Stimulated activated CD4-positive, alpha-beta T cell treated with anti-CD3 and anti-CD28 coated beads, Interleukin-1b, Interleukin-23, amount 100 ng/mL, for 1 hour (primary cell): ENCODE results near the gene SLC25A6.
"Not testable (repeated sequence)": the region's sequence is repeated elsewhere in the genome, so short reads cannot be mapped to it uniquely, and the experiment has no call there.

Source experiments
- DNase-seq, 2 donors: peaks; one replicate each; pipeline ENCODE4 v3.0.0-alpha.2; 2020; ENCODE audit warnings: low read depth in 2 of 2

SLC25A6 gene

DNA sequence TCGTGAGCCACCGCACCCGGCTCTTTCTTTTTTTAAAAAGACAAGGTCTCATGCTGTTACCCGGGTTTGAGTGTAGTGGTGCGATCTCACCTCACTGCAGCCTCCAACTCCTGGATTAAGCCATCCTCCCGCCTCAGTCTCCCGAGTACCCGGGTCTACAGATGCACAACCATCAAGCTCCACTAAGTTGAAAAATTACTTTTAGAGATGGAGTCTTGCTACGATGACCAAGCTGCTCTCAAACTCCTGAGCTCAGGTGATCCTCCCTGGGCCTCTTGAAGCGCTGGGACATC is 2.0 kb downstream of the SLC25A6 start:
- DNase-seq, result no peak

DNA sequence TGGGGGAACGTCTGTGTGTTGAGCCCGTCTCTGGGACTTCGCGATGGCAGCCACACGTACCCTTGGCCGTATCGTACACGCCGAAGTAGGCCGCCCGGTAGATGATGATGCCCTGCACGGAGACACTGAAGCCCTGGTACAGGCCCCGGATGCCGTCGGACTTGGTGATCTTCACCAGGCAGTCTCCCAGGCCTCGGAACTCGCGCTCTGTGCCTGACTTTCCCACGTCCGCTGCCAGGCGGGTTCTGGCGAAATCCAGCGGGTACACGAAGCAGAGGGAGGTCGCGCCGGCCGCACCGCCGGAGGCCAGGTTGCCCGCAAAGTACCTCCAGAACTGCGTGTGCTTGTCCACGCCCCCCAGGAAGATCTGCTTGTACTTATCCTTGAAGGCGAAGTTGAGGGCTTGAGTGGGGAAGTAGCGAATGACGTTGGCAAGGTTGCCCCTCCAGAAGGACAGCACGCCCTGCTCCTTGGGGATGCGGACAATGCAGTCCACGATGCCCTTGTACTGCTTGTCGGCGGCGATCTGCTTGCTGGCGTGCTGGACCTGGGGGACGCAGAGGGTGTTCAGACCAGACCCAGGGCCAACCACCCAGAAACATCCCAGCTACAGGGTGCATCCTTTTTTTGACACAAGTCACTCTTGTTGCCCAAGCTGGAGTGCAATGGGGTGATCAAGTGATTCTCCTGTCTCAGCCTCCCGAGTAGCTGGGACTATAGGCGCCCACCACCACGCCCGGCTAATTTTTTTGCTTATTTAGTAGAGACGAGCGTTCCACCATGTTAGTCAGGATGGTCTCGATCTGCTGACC is 2.5 kb downstream of the SLC25A6 start:
- no peak for DNase-seq

DNA sequence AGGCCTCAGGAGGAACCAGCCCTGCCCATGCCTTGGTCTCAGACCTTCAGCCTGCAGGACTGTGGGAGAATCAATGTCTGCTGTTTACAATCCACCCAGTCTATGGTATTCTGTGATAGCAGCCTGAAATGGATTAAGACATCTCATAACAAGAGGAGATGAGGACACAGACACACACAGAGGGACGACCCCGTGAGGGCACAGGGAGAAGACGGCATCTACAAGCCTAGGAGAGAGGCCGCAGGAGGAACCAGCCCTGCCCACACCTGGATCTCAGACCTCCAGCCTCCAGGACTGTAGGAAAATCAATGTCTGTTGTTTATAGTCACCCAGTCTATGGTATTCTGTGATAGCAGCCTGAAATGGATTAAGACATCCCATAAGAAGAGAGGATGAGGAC is 3.3 kb downstream of the SLC25A6 start:
- no peak for DNase-seq

DNA sequence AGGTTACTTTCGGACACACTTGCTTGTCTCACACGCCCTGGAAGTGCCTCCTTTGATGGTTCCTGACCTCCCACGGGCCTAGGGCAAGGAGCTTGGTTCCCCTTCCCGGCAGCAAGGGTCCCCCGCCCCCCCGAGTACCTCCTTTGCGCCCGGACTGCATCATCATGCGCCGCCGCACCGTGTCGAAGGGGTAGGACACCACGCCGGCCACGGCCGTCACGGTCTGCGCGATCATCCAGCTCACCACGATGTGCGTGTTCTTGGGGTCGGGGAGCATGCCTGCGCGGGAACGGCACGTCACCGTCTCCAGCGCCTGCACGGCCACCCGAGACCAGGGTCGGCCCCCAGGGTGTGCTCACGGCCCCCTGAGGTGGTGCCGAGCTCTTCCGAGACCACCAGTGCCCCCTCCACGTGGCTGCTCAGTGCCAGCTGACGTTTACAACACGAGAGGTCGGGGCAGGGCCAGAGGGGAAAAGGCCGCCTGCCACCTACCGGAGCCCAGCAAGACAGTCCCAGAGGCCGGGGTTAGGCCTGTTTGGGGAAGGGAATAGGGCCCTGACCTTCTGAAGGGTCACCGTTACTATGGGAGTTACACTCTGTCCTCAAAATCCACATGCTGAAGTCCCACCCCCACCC is 4.7 kb downstream of the SLC25A6 start:
- no peak for DNase-seq

DNA sequence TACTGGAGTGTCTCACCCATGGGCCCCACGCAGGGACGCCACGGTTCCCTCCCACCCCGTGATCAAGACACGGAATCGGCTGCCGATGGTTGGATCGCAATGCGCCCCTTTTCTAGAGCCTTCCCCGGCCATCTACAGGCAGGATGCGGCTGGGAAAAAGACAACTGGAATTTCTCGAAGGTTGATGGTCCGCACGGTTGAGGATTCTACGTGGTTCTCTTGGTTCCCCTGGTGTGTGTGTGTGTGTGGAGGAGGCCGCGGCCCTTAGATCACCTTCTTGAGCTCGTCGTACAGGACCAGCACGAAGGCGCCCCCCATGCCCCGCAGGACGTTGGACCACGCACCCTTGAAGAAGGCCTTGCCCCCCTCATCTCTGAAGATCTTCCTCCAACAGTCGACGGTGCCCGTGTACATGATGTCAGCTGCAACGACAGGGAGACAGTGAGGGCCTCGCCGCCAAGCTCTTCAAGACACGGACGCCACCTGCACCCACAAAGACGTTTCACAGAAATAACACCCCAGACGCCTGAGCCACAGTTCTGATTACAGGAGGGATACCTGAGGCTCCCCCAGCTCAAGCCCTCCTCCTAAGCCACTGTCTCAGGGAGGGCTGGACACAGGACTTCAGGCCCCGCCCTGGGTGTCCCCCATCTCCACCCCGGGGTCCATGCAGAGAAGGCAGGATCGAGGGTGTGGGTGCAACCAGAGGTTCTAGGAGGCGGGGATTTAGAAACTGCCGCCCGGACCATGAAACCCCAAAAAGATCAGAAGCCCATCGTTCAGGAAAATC is 5.4 kb downstream of the SLC25A6 start:
- DNase-seq, result no peak

DNA sequence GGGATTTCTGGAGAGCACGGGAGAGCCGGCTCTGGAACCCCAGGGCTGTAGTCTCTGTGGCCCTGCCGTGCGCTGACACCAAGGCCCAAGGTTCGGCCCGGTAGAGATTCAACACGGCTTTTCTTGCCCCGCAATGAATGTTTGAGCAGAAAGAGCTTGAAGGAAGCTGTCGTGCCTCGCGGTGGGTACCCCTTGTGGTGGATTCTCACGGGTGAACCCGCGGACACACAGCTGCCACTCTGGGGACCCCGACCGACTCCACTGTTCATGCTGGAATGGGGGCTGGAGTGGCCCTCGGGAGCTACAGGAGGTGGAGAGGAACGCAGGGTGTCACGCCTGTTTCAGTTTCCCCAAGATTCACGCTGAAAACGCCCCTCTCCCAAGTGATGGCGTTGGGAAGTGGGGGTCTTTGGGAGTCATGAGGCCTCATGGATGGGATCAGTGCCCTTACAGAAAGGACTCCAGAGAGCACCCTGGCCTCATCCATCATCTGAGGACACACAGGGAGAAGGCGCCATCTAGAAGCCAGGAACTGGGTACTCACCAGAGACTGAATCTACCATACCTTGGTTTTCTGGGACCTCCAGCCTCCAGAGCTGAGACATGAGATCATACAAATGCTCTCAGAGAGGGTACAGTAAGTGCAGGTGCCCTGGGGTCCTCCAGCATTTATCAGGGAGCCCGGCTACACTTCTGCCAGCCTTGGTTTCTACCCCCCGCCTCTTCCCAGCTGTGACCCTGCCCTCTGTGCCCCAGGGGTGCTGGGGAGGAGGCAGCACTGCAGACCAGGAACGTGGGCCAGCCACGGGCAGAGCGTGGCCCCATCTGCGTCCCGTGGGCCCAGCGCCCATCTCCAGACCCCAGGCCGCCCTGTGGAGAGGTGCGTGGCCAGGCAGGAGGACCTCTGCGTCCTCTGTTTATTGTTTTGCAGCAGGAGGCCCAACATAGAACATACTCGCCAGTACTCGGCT is 6.4 kb downstream of the SLC25A6 start:
- DNase-seq, result no peak

DNA sequence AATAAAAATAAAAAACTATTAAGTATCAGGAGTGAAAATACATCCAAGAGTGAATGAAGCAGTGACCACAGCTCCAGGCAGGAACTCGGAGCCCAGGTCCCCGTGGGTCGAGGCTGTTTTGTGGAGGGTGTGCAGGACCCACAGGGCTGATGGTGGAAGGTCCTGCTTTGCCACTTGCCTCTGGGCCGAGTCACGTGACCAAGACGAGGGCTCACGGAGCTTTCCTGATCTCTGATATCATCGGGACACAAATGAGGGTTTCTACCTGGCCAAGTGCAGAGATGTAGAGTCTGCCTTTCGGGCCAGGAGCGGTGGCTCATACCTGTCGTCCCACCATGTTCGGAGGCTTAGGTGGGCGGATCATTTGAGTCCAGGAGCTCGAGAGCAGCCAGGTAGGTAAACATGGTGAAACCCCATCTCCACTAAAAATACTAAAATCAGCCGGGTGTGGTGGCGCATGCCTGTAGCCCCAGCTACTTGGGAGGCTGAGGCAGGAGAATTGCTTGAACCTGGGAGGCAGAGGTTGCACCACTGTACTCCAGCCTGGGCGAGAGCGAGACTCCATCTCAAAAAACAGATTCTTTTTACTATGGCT is 7.2 kb downstream of the SLC25A6 start:
- DNase-seq, result no peak

DNA sequence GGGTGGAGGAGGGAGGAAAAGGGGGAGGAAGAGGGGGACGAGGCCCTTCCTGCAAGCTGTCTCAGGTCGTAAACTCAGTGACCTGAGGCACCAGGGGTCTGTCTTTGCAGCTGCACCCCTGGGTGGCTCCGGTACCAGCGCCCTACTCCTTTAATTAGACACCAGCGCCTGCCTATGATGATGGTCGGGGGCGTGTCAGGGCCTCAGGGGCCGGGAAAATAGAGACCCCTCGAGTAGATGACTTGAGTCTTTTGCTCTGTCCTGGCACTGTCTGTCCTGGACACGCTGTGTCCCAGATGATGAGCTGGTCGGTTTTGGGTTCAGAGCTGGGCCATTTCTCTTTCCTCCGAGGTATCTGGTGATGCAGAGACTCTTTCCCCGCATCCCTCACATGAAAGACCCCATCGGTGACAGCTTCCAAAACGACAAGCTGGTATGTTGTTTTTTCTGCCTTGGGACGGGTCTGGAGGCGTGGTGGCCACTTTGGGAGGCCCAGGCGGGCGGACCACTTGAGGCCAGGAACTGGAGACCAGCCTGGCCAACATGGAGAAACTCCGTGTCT is 11.2 kb downstream of the SLC25A6 start:
- no peak for DNase-seq

DNA sequence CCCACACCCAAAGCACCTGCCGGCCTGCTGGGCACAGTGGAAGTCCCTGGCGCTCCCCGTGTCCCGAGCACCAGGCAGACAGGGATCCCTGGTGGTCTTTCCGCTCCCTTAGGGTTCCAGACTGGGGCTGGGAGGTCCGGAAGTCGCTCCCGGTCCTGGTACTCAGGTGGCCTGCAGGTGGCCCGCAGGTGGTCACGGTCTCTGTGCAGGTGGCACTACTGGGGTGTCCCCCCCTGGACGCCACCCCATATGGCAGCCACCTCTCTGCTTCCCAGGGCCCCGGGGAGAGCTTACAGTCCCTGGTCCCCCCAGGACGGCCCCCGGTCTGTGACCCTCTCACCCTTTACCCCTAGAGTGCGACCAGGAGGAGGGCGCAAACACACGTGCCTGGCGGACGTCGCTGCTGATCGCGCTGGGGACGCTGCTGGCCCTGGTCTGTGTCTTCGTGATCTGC is 13.6 kb downstream of the SLC25A6 start:
- DNase-seq, result no peak

DNA sequence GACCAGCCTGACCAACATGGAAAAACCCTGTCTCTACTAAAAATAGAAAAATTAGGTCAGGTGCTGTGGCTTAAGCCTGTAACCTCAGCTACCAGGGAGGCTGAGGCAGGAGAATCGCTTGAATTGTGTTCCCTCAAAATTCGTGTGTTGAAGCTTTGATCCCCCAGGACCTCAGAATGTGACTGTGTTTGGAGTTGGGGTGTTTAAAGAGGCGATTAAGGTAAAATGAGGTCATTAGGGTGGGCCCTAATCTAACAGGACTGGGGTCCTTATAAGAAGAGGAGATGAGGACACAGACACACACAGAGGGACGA is 23.6 kb downstream of the SLC25A6 start:
- DNase-seq, result no peak

DNA sequence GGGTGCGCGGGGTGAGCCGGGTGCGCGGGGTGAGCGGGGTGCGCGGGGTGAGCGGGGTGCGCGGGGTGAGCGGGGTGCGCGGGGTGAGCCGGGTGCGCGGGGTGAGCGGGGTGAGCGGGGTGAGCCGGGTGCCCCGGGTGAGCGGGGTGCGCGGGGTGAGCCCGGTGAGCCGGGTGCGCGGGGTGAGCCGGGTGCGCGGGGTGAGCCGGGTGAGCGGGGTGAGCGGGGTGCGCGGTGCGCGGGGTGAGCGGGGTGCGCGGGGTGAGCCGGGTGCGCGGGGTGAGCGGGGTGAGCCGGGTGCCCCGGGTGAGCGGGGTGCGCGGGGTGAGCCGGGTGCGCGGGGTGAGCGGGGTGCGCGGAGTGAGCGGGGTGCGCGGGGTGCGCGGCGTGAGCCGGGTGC is 25.6 kb downstream of the SLC25A6 start:
- DNase-seq, result not testable (repeated sequence)

DNA sequence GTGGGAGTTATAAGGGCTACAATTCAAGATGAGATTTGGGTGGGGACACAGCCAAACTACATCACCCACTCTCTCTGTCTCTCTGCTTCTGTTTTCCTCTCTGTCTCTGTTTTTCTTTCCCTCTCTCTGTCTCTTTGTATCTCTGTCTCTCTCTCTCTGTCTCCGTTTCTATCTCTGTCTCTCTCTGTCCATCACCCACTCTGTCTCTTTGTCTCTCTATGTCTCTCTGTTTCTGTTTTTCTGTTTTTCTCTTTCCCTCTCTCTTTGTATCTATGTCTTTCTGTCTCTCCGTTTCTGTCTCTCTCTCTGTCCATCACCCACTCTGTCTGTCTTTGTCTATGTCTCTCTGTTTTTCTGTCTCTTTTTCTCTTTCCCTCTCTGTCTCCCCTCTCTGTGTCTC is 30.0 kb downstream of the SLC25A6 start:
- DNase-seq, result no peak

DNA sequence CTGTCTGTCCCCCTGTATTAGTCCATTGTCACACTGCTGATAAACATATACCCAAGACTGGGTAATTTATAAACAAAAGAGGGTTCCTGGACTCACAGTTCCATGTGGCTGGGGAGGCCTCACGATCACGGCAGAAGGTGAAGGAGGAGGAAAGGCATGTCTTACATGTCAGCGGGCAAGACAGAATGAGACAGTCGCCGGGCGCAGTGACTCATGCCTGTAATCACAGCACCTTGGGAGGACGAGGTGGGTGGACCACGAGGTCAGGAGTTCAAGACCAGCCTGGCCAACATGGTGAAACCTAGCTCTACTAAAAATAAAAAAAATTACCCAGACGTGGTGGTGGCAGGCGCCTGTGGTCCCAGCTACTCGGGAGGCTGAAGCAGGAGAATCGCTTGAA is 30.6 kb downstream of the SLC25A6 start:
- DNase-seq, result no peak

DNA sequence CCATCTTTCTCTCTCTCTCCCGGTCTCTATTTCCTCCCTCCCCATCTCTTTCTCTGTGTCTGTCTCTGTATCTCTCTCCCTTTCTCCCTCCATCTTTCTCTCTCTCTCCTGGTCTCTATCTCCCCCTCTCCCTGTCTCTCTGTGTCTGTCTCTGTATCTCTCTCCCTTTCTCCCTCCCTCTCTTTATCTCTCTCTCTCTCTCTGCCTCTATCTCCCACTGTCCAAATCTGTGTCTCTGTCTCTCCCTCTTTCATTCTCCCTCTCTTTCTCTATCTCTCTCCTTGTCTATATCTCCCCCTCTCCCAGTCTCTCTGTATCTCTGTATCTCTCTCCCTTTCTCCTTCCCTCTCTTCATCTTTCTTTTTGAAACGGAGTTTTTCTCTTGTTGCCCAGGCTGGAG is 31.7 kb downstream of the SLC25A6 start:
- DNase-seq, result no peak

DNA sequence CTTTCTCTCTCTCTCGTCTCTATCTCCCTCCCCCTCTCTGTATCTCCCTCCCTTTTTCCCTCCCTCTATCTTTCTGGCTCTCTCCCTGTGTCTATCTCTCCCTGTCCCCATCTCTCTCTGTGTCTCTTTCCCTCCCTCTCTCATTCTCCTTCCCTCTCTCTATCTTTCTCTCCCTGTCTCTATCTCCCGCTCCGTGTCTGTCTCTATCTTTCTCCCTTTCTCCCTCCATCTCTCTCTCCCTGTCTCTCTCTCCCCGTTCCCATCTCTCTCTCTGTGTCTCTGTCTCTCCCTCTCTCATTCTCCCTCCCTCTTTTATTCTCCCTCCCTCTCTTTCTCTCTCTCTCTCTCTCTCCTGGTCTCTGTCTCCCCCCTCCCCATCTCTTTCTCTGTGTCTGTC is 32.4 kb downstream of the SLC25A6 start:
- DNase-seq, result no peak

DNA sequence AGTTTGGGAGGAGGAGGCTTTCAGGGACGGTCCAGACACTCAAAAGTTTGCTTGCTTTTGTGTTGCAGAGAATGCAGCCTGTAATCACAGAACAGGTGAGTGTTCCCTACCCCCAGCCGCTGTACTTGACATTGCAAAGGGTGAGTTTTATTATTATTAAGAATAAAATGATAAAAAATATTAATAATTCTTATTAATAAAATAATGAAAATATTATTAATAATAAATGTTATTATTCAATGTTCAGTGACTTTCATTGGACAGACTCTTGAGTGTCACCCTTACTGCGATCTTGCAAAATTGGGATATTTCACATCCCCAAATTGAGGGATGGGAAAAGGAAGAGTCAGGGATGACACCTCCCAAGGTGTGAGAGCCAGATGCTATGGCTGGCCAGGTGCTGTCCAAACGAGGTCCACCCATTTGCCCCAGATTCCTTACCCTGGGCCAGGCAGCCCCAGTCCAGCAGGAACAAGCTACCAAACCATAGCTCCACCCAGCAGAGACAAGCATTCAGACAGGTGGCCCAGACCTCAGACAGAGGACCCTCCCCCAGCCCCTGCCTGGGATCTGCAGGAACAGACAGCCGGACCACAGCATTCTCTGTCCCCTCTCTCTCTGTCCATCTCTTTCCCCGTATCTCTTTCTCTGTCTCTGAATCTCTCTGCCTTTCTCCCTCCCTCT is 33.0 kb downstream of the SLC25A6 start:
- no peak for DNase-seq

DNA sequence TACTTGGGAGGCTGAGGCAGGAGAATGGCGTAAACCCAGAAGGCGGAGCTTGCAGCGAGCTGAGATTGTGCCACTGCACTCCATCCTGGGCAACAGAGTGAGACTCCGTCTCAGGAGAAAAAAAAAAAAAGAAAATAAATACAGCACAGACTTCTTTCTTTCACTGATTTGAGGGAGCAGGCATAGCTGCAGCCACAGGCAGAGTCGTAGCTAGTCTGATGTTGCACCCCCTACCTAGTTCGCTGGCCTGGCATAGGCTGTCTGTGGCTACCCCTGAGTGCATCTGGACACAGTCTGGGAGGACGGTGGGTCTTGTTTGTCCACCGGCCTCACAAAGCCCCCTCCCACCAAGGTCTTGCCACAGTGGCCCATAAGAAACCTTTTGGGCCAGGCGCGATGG is 33.9 kb downstream of the SLC25A6 start:
- no peak for DNase-seq

DNA sequence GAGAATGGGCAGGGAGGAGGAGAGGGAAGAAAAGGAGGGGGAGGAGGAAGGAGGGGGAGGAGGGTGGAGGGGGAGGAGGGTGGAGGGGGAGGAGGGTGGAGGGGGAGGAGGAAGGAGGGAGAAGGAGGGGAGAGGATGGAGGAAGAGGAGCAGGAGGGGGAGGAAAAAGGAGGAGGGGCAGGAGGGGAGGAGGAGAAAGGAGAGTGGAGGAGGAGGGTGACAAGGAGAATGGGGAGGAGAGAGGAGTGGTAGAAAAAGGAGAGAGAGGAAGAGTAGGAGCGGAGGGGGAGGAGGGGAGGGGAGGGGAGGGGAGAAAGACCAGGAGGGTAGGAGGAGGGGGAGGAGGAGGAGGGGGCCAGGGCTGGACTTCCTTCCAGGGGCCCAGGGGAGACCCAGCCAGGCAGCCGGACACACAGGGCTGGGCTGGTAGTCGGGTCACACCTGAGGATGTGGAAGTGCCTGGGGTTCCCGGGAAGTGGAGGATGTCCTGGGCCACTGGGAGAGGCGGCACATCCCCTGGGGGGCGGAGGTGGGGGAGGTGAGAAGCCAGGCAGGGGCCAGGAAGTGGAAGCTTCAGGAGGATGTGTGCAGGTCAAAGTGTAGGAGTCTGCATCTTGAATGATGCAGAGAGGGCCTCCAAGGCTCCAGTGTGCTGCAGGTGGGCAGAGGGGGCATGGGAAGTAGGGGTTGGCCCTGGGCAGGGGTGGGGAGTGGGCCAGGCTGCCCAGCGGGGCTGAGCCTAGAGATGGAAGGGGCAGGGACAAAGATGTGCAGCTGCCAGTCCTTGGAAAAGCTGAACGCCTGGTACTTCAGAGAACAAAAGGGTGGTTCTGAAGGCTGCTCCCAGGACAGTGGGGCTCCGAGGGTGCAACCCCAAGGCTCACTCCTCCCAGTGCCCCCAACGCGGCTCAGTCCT is 36.5 kb downstream of the SLC25A6 start:
- DNase-seq, result no peak
